Measurements from ENCODE around the gene SLC12A6.

- peak in 1 of 5 experiments; percentile 23 for TF ChIP-seq CTCF (IDR thresholded peaks at IDR 0.05)
- peak; percentile 67 to 73 for TF ChIP-seq POLR2A (IDR thresholded peaks at IDR 0.05)
Observed at GRCh38 chr15:34337557-34338306, at the start of gene SLC12A6.

Measured in tibial nerve (tissue), 3 donors.